Epithelial cell of esophagus (primary cell): Measurements from ENCODE around the gene DRAXIN.

Source experiments
- DNase-seq: peaks from one replicate; pipeline ENCODE4 v3.0.0; 2010; ENCODE audit warnings: low read depth
- H3K4me3 ChIP-seq: 2 replicates; pipeline ENCODE4 v1.5.1; 2011; ENCODE audit warnings: mild to moderate bottlenecking, low read length, control low read depth
- CTCF ChIP-seq: IDR thresholded peaks from 2 replicates; pipeline ENCODE4 v1.5.1; 2011; ENCODE audit warnings: low read depth, mild to moderate bottlenecking, low read length, control low read depth, inconsistent platforms; ENCODE audit not compliant: insufficient read depth; ENCODE audit errors: missing control alignments

The DRAXIN gene

GRCh38 chr1:11650331-11650991 lies 41.0 kb upstream of the DRAXIN start:
- peak; percentile 76 for DNase-seq
- peak; percentile 53 for TF ChIP-seq CTCF
- H3K4me3 ChIP-seq: no peak overlapping the region

GRCh38 chr1:11651017-11651416 lies 40.5 kb upstream of the DRAXIN start:
- H3K4me3 ChIP-seq: no peak overlapping the region
- DNase-seq: no peak
- TF ChIP-seq CTCF: no peak

- no peak for TF ChIP-seq CTCF
- H3K4me3 ChIP-seq: no peak overlapping the region
- DNase-seq: no peak
Measured at GRCh38 chr1:11652203-11652780, 39.2 kb upstream of the DRAXIN start.

DNA sequence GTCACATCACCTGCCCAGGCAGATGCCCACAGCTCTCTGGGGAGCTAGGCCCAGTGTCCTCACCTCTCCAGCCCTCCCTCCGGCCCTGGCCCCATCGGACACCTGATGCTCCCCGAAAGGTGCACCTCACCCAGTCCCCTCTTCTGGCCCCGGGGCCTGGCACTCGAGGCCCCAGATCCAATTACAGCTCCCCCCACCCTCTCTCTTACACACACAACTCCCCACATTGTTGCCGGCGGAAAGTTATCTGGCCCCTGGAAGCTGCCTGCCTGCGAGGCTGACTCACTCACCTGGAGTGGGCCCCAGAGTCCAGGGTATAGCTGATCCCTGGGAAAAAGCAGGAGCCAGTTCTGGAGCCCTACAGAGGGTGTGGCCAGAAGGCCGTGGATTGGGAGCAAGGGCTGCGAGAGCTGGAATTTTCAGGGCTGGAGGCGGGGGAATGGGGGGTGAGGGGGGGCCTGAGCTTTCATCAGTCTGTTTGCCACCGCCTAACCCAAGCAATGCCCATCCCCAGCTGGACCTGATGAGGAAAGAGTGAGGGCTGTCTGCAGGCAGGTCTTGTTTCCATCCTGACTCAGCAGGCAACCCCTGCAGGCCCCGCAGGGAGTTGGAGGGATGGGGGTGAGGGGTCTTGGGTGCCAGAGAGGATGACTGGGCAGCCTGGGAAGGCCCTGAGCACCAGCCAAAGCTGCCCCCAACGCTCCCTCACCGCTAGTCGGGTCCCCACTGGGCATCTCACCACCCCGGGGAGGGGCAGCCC lies 38.2 kb upstream of the DRAXIN start:
- H3K4me3 ChIP-seq: peak overlapping the region; percentile 75
- no peak for TF ChIP-seq CTCF
- DNase-seq: peak; percentile 75

GRCh38 chr1:11653861-11654136 lies 37.7 kb upstream of the DRAXIN start:
- DNase-seq: no peak
- peak overlapping the region; percentile 75 for H3K4me3 ChIP-seq
- no peak for TF ChIP-seq CTCF

DNA sequence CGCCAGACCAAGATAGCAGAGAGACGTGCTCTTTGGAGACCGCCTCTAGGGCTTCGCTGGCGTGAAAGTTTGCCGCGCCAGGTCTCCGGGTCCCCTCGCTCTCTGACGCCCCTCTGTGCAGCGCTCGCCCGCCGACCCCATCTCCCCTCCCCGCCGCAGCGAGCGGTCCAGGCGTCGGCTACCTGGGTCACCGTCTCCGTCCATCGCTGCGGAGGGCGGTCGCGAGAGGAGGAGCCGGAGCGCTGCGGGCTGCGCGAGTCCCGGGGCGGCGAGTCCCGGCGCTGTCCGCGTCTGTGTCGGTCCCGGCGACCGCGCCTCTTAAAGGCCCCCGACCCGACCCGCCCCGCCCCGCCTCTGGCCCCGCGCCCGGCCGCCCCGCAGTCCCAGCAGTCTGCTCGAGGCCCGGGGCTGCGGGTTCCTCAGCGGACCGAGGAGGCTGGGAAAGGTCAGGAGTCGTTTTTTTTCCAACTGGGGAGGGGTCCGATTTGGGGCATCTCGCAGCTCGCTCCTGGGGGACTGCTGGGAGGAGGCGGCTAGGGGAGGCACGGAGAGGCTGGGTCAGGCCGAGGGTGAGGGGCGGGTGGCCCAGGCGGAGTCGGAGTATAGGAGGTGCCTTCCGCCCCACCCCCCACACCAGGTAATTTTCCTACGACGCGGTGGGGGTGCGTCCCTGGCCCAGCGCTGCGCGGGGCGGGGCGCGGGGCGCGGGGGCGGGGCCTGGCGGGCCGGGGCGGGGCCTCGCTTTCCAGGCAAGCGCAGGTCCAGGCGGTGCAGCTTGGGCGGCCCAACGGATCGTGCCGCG lies 37.2 kb upstream of the DRAXIN start, which contains the start of the genes FBXO2 and FBXO44:
TSS of gene FBXO2 (minus strand) at position 293 of the 802 bp plus-strand sequence. CDS start at position 204, 89 bp downstream.
TSS of gene FBXO44 (plus strand) at position 741 of the 802 bp plus-strand sequence. CDS start 959 bp downstream, outside the sequence.
- peak within 1 kb of the TSS; percentile 75 for H3K4me3 ChIP-seq
- TF ChIP-seq CTCF: no peak
- DNase-seq: peak; percentile 70
